Esophagus squamous epithelium (tissue), 4 donors: ENCODE data around the gene FAM78B.

Source experiments
- CTCF ChIP-seq, 6 experiments: fragments of 450-650 bp in 4 of 6; fragments of 200-600 bp in 2 of 6; sonication (generic) in 2 of 6; IDR thresholded peaks; one replicate each; pipeline ENCODE4 v1.5.1; 2016 to 2019; ENCODE audit warnings: antibody characterized with exemption in 6 of 6, mild to moderate bottlenecking in 4 of 6, moderate library complexity in 4 of 6
- POLR2A ChIP-seq, 4 donors: fragments of 450-650 bp; IDR thresholded peaks; one replicate each; pipeline ENCODE4 v1.6.1; 2017; ENCODE audit warnings: antibody characterized with exemption in 4 of 4, mild to moderate bottlenecking in 4 of 4, moderate library complexity in 3 of 4

DNA sequence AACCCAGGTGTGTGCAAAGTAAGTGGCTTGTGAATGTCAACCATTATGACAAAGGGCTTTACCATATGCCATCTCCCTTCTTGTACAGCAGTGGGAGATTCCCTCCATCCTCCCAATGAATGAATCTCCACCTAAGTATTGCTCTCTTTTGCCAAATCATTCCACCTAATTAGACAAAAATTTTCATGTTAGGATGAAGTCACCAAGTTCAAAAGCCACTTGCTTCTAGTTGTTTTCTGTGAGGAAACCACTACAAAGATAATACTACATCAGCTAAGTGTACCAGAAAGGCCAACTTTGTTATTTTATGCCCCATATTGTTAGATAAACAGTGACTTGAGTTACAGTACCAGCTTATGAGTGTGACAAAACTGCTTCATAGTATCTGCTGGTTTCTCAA, 34.3 kb downstream of the FAM78B start:
- TF ChIP-seq CTCF (IDR thresholded peaks at IDR 0.05) (no peak), POLR2A (IDR thresholded peaks at IDR 0.05) (no peak)
